HepG2 (cell line): ENCODE data around the gene PSMA7. TPM values are rescaled to one million over a fixed set of nuclear protein-coding genes. Genes with fewer than 3 reads are reported as not detected.
A peak's percentile ranks its signal among the peaks of the same experiment; 100 is the strongest.

Experiments
- CBFB ChIP-seq: sonication (generic); formaldehyde crosslinking; IDR thresholded peaks from 2 replicates; pipeline ENCODE4 v1.4.0; 2020; ENCODE audit warnings: missing genetic modification reagents
- DBP ChIP-seq: sonication (generic); formaldehyde crosslinking; IDR thresholded peaks from 2 replicates; pipeline ENCODE4 v1.4.0; 2020; ENCODE audit warnings: missing genetic modification reagents; ENCODE audit errors: not compliant biosample characterization
- E2F5 ChIP-seq: sonication (generic); formaldehyde crosslinking; conservative IDR thresholded peaks from 2 replicates; pipeline ENCODE4 v1.4.0; 2020; ENCODE audit warnings: missing genetic modification reagents
- ETV6 ChIP-seq: sonication (generic); formaldehyde crosslinking; conservative IDR thresholded peaks from 2 replicates; pipeline ENCODE4 v1.4.0; 2020; ENCODE audit warnings: missing genetic modification reagents
- HNRNPUL1 ChIP-seq: fragments of 200-400 bp; formaldehyde crosslinking; IDR thresholded peaks from 2 replicates; pipeline ENCODE4 v1.6.1; 2017; ENCODE audit warnings: low read depth, mild to moderate bottlenecking, low read length, moderate library complexity
- IKZF1 ChIP-seq: fragments of 450-650 bp; IDR thresholded peaks from 2 replicates; pipeline ENCODE4 v1.7.1; 2016
- JUNB ChIP-seq: sonication (generic); formaldehyde crosslinking; IDR thresholded peaks from 2 replicates; pipeline ENCODE4 v1.8.0; 2022; ENCODE audit warnings: missing genetic modification reagents, mild to moderate bottlenecking, borderline replicate concordance
- KLF11 ChIP-seq: IDR thresholded peaks from 2 replicates; pipeline ENCODE4 v1.6.1; 2016; ENCODE audit warnings: missing compliant biosample characterization
- MYC ChIP-seq: sonication (generic); formaldehyde crosslinking; IDR thresholded peaks from 2 replicates; pipeline ENCODE4 v1.9.0; 2021; ENCODE audit warnings: missing genetic modification reagents, borderline replicate concordance
- RFX1 ChIP-seq: fragments of 450-650 bp; IDR thresholded peaks from 2 replicates; pipeline ENCODE4 v1.6.1; 2017
- RNF219 ChIP-seq: sonication (generic); formaldehyde crosslinking; IDR thresholded peaks from 2 replicates; pipeline ENCODE4 v1.5.0; 2020; ENCODE audit warnings: mild to moderate bottlenecking, missing genetic modification reagents
- RORA ChIP-seq: sonication (generic); formaldehyde crosslinking; IDR thresholded peaks from 2 replicates; pipeline ENCODE4 v1.5.0; 2020; ENCODE audit warnings: mild to moderate bottlenecking, missing genetic modification reagents, moderate library complexity
- SIX4 ChIP-seq: sonication (generic); formaldehyde crosslinking; IDR thresholded peaks from 2 replicates; pipeline ENCODE4 v1.4.0; 2020; ENCODE audit warnings: missing genetic modification reagents
- SMARCE1 ChIP-seq: fragments of 450-650 bp; IDR thresholded peaks from 2 replicates; pipeline ENCODE4 v1.6.1; 2017; ENCODE audit warnings: borderline replicate concordance
- SUZ12 ChIP-seq: fragments of 150-350 bp; IDR thresholded peaks from 2 replicates; pipeline ENCODE4 v1.6.1; 2014; ENCODE audit warnings: low read depth, low read length
- THAP9 ChIP-seq: sonication (generic); formaldehyde crosslinking; IDR thresholded peaks from 2 replicates; pipeline ENCODE4; 2020; ENCODE audit warnings: missing genetic modification reagents, mild to moderate bottlenecking, borderline replicate concordance
- ZFX ChIP-seq: sonication (generic); formaldehyde crosslinking; IDR thresholded peaks from 2 replicates; pipeline ENCODE4 v1.4.0; 2020; ENCODE audit warnings: mild to moderate bottlenecking, low read depth, missing genetic modification reagents, moderate library complexity
- ZNF225 ChIP-seq: sonication (generic); formaldehyde crosslinking; IDR thresholded peaks from 2 replicates; pipeline ENCODE4 v1.4.0; 2020; ENCODE audit warnings: mild to moderate bottlenecking, missing genetic modification reagents
- ZNF720 ChIP-seq: sonication (generic); formaldehyde crosslinking; IDR thresholded peaks from 2 replicates; pipeline ENCODE4 v1.4.0; 2020; ENCODE audit warnings: missing genetic modification reagents
- ZNF747 ChIP-seq: sonication (generic); formaldehyde crosslinking; IDR thresholded peaks from 2 replicates; pipeline ENCODE4 v1.8.1; 2023; ENCODE audit warnings: missing genetic modification reagents, mild to moderate bottlenecking, borderline replicate concordance
- ZXDC ChIP-seq: sonication (generic); formaldehyde crosslinking; IDR thresholded peaks from 2 replicates; pipeline ENCODE4 v1.5.0; 2020; ENCODE audit warnings: mild to moderate bottlenecking, missing genetic modification reagents
- polyA plus RNA-seq, 8 experiments: library from polyadenylated mRNA; depleted of rRNA in 3 of 8; stranded (reverse) in 7 of 8; unstranded in 1 of 8; fragments of >200 nt; fragmentation: Illumina TruSeq in 4 of 8; extraction: Trizol in 4 of 8; gene quantifications; 2 replicates each; pipeline versions ENCODE4 v1.2.1 to v1.2.3, GENCODE V29; 2011 to 2016; ENCODE audit warnings: low read depth in 4 of 8, missing spikeins in 1 of 8, mixed read lengths in 1 of 8; ENCODE audit not compliant: insufficient read depth in 1 of 8
- total RNA-seq, 5 experiments: library from RNA; depleted of rRNA; stranded (reverse); fragments of >200 nt; fragmentation: Illumina TruSeq; extraction: Trizol; gene quantifications; 2 replicates each; pipeline ENCODE4 v1.2.3, GENCODE V29; 2016; ENCODE audit warnings: low read depth in 1 of 5

The PSMA7 gene
- total and polyA plus RNA-seq, 2 of the 13 experiments (the other 11 are each of a cell fraction or from before 2014, with no cell fraction given) = 531 to 631 TPM

GRCh38 chr20:62141397-62142251 is 1.6 kb downstream of the PSMA7 start (continued):
- TF ChIP-seq RNF219 (no peak), JUNB (CRISPR knock-in tag) (no peak), RFX1 (no peak), IKZF1 (no peak), ETV6 (CRISPR knock-in tag) (no peak), ZNF225 (CRISPR knock-in tag) (no peak; the same call in 1 of the 2 replicates), THAP9 (CRISPR knock-in tag) (no peak; the same call in 1 of the 2 replicates), ZXDC (CRISPR knock-in tag) (no peak), SIX4 (CRISPR knock-in tag) (no peak), ZNF720 (no peak; the same call in 1 of the 2 replicates), SUZ12 (no peak), DBP (CRISPR knock-in tag) (no peak), RORA (CRISPR knock-in tag) (no peak), SMARCE1 (no peak), ZNF747 (CRISPR knock-in tag) (no peak), CBFB (CRISPR knock-in tag) (no peak), ZFX (CRISPR knock-in tag) (no peak), KLF11 (CRISPR knock-in tag) (no peak), MYC (CRISPR knock-in tag) (peak; percentile 27), HNRNPUL1 (no peak), E2F5 (no peak)
